Measurements from ENCODE around the gene SLC35B2.
"Not testable (repeated sequence)": the region's sequence is repeated elsewhere in the genome, so short reads cannot be mapped to it uniquely, and the experiment has no call there.

SLC35B2 gene

GRCh38 chr6:44235269-44235668, 22.1 kb downstream of the SLC35B2 start:
- H3K9ac ChIP-seq (ENCODE audit: low read length), result no peak overlapping the region
- peaks cover 47% of the 10 kb centered on the region for H3K36me3 ChIP-seq (ENCODE audit: control insufficient read depth, low read depth, low read length)
- no peak overlapping the region for H3K27ac ChIP-seq (ENCODE audit: low read length)
- peaks cover 12% of the 10 kb centered on the region for H3K27me3 ChIP-seq (ENCODE audit: control insufficient read depth, insufficient read depth, low read length)
- H3K4me3 ChIP-seq (ENCODE audit: low read length), result no peak overlapping the region
- no peaks in the 10 kb centered on the region for H3K9me3 ChIP-seq (ENCODE audit: control insufficient read depth, low read depth, low read length)
- H3K4me1 ChIP-seq (ENCODE audit: control insufficient read depth, low read depth, low read length), result peaks cover 7% of the 10 kb centered on the region

GRCh38 chr6:44234101-44235025, 23.0 kb downstream of the SLC35B2 start:
- Histone ChIP-seq H3K4me3 (ENCODE audit: low read length) (no peak overlapping the region), H3K27me3 (ENCODE audit: control insufficient read depth, insufficient read depth, low read length) (peaks cover 11% of the 10 kb centered on the region), H3K27ac (ENCODE audit: low read length) (no peak overlapping the region), H3K4me1 (ENCODE audit: control insufficient read depth, low read depth, low read length) (peaks cover 7% of the 10 kb centered on the region), H3K9ac (ENCODE audit: low read length) (no peak overlapping the region), H3K36me3 (ENCODE audit: control insufficient read depth, low read depth, low read length) (peaks cover 55% of the 10 kb centered on the region), H3K9me3 (ENCODE audit: control insufficient read depth, low read depth, low read length) (no peaks in the 10 kb centered on the region)

GRCh38 chr6:44233567-44234100, 23.7 kb downstream of the SLC35B2 start:
- no peak overlapping the region for H3K9ac ChIP-seq (ENCODE audit: low read length)
- H3K4me3 ChIP-seq (ENCODE audit: low read length), result no peak overlapping the region
- H3K27me3 ChIP-seq (ENCODE audit: control insufficient read depth, insufficient read depth, low read length), result peaks cover 4% of the 10 kb centered on the region
- H3K36me3 ChIP-seq (ENCODE audit: control insufficient read depth, low read depth, low read length), result peaks cover 62% of the 10 kb centered on the region
- peaks cover 7% of the 10 kb centered on the region for H3K4me1 ChIP-seq (ENCODE audit: control insufficient read depth, low read depth, low read length)
- no peaks in the 10 kb centered on the region for H3K9me3 ChIP-seq (ENCODE audit: control insufficient read depth, low read depth, low read length)
- H3K27ac ChIP-seq (ENCODE audit: low read length), result no peak overlapping the region

- Histone ChIP-seq H3K9ac (ENCODE audit: low read length) (no peak overlapping the region), H3K4me3 (ENCODE audit: low read length) (no peak overlapping the region), H3K27me3 (ENCODE audit: control insufficient read depth, insufficient read depth, low read length) (no peaks in the 10 kb centered on the region), H3K4me1 (ENCODE audit: control insufficient read depth, low read depth, low read length) (peaks cover 7% of the 10 kb centered on the region), H3K27ac (ENCODE audit: low read length) (no peak overlapping the region), H3K9me3 (ENCODE audit: control insufficient read depth, low read depth, low read length) (no peaks in the 10 kb centered on the region), H3K36me3 (ENCODE audit: control insufficient read depth, low read depth, low read length) (peaks cover 69% of the 10 kb centered on the region)
Measured at GRCh38 chr6:44232676-44233566, 24.4 kb downstream of the SLC35B2 start.

- H3K9ac ChIP-seq (ENCODE audit: low read length), result not testable (repeated sequence)
- H3K36me3 ChIP-seq (ENCODE audit: control insufficient read depth, low read depth, low read length), result peaks cover 74% of the 10 kb centered on the region
Measured at GRCh38 chr6:44231426-44231825, 25.9 kb downstream of the SLC35B2 start.

GRCh38 chr6:44230034-44230675, 27.2 kb downstream of the SLC35B2 start:
- H3K36me3 ChIP-seq (ENCODE audit: control insufficient read depth, low read depth, low read length), result peaks cover 66% of the 10 kb centered on the region
- H3K27ac ChIP-seq (ENCODE audit: low read length), result no peak overlapping the region
- H3K27me3 ChIP-seq (ENCODE audit: control insufficient read depth, insufficient read depth, low read length), result no peaks in the 10 kb centered on the region
- H3K4me1 ChIP-seq (ENCODE audit: control insufficient read depth, low read depth, low read length), result peaks cover 21% of the 10 kb centered on the region
- no peaks in the 10 kb centered on the region for H3K9me3 ChIP-seq (ENCODE audit: control insufficient read depth, low read depth, low read length)
- no peak overlapping the region for H3K4me3 ChIP-seq (ENCODE audit: low read length)
- H3K9ac ChIP-seq (ENCODE audit: low read length), result no peak overlapping the region

More at GRCh38 chr6:44231426-44231825, 25.9 kb downstream of the SLC35B2 start:
- H3K4me3 ChIP-seq (ENCODE audit: low read length); H3K4me1 ChIP-seq (ENCODE audit: control insufficient read depth, low read depth, low read length); H3K9me3 ChIP-seq (ENCODE audit: control insufficient read depth, low read depth, low read length); H3K27me3 ChIP-seq (ENCODE audit: control insufficient read depth, insufficient read depth, low read length); H3K27ac ChIP-seq (ENCODE audit: low read length): not testable (repeated sequence)

- H3K27me3 ChIP-seq (ENCODE audit: control insufficient read depth, insufficient read depth, low read length), result no peaks in the 10 kb centered on the region
- no peak overlapping the region for H3K4me3 ChIP-seq (ENCODE audit: low read length)
- peaks cover 25% of the 10 kb centered on the region for H3K4me1 ChIP-seq (ENCODE audit: control insufficient read depth, low read depth, low read length)
- H3K27ac ChIP-seq (ENCODE audit: low read length), result no peak overlapping the region
- H3K36me3 ChIP-seq (ENCODE audit: control insufficient read depth, low read depth, low read length), result peaks cover 63% of the 10 kb centered on the region
- H3K9ac ChIP-seq (ENCODE audit: low read length), result no peak overlapping the region
- no peaks in the 10 kb centered on the region for H3K9me3 ChIP-seq (ENCODE audit: control insufficient read depth, low read depth, low read length)
Measured at GRCh38 chr6:44229376-44230033, 27.8 kb downstream of the SLC35B2 start.

- no peak overlapping the region for H3K27ac ChIP-seq (ENCODE audit: low read length)
- H3K9me3 ChIP-seq (ENCODE audit: control insufficient read depth, low read depth, low read length), result no peaks in the 10 kb centered on the region
- H3K4me1 ChIP-seq (ENCODE audit: control insufficient read depth, low read depth, low read length), result peaks cover 23% of the 10 kb centered on the region
- H3K9ac ChIP-seq (ENCODE audit: low read length), result no peak overlapping the region
- H3K4me3 ChIP-seq (ENCODE audit: low read length), result no peak overlapping the region
- no peaks in the 10 kb centered on the region for H3K27me3 ChIP-seq (ENCODE audit: control insufficient read depth, insufficient read depth, low read length)
- peaks cover 62% of the 10 kb centered on the region for H3K36me3 ChIP-seq (ENCODE audit: control insufficient read depth, low read depth, low read length)
Measured at GRCh38 chr6:44228836-44229235, 28.5 kb downstream of the SLC35B2 start.

- Histone ChIP-seq H3K27ac (ENCODE audit: low read length) (no peak overlapping the region), H3K4me3 (ENCODE audit: low read length) (no peak overlapping the region), H3K27me3 (ENCODE audit: control insufficient read depth, insufficient read depth, low read length) (no peaks in the 10 kb centered on the region), H3K9ac (ENCODE audit: low read length) (no peak overlapping the region), H3K9me3 (ENCODE audit: control insufficient read depth, low read depth, low read length) (no peaks in the 10 kb centered on the region), H3K36me3 (ENCODE audit: control insufficient read depth, low read depth, low read length) (peaks cover 58% of the 10 kb centered on the region), H3K4me1 (ENCODE audit: control insufficient read depth, low read depth, low read length) (peaks cover 23% of the 10 kb centered on the region)
Measured at GRCh38 chr6:44228433-44228832, 28.9 kb downstream of the SLC35B2 start.

- peaks cover 23% of the 10 kb centered on the region for H3K4me1 ChIP-seq (ENCODE audit: control insufficient read depth, low read depth, low read length)
- no peak overlapping the region for H3K27ac ChIP-seq (ENCODE audit: low read length)
- H3K9ac ChIP-seq (ENCODE audit: low read length), result no peak overlapping the region
- H3K36me3 ChIP-seq (ENCODE audit: control insufficient read depth, low read depth, low read length), result peaks cover 54% of the 10 kb centered on the region
- H3K4me3 ChIP-seq (ENCODE audit: low read length), result no peak overlapping the region
- H3K27me3 ChIP-seq (ENCODE audit: control insufficient read depth, insufficient read depth, low read length), result no peaks in the 10 kb centered on the region
- no peaks in the 10 kb centered on the region for H3K9me3 ChIP-seq (ENCODE audit: control insufficient read depth, low read depth, low read length)
Measured at GRCh38 chr6:44228031-44228430, 29.3 kb downstream of the SLC35B2 start.

Measured in iPS-18a (cell line).